Right cardiac atrium (tissue), 5 donors: ENCODE data around the gene TBKBP1. TPM values are rescaled to one million over a fixed set of nuclear protein-coding genes. Genes with fewer than 3 reads are reported as not detected.
A peak's percentile ranks its signal among the peaks of the same experiment; 100 is the strongest.

ENCODE experiments used
- ATAC-seq, 2 donors: fragments of 200-7000 bp; cut with Tn5 transposase; one replicate each; pipeline versions ENCODE4 v1.8.0 to v1.9.1; 2020; ENCODE audit warnings: moderate library complexity in 2 of 2, mild to moderate bottlenecking in 1 of 2
- DNase-seq, 3 donors: peaks; one replicate each; pipeline ENCODE4 v3.0.0-alpha.2; 2020
- H3K27ac ChIP-seq: one replicate; pipeline ENCODE4 v1.5.1; 2013; ENCODE audit warnings: mild to moderate bottlenecking, low read length, control low read depth, moderate library complexity
- H3K27me3 ChIP-seq: one replicate; pipeline ENCODE4 v1.6.1; 2013; ENCODE audit not compliant: control insufficient read depth, insufficient read depth
- H3K4me1 ChIP-seq: one replicate; pipeline ENCODE4 v1.6.1; 2013; ENCODE audit warnings: low read length; ENCODE audit not compliant: control insufficient read depth, insufficient read depth
- H3K4me3 ChIP-seq: one replicate; pipeline ENCODE4 v1.5.1; 2013; ENCODE audit warnings: low read length, control low read depth
- H3K9me3 ChIP-seq: one replicate; pipeline ENCODE4 v1.6.1; 2013; ENCODE audit warnings: low read length; ENCODE audit not compliant: control insufficient read depth
- WGBS: extraction: QIAGEN DNeasy Blood & Tissue Kit; methylation state at CpG from one replicate; pipeline ENCODE4 v1.1.7; 2013; 5-methylcytosine and 5-hydroxymethylcytosine counted together
- intact Hi-C, 4 donors: fragments of 100-400 bp; cut with DNase I; formaldehyde crosslinking; loops; one replicate each; pipeline versions ENCODE4 v1.11.0 to v1.14.0; 2022 to 2023
- polyA plus RNA-seq: library from polyadenylated mRNA; stranded (reverse); fragments of 200-250 nt; gene quantifications from one replicate; pipeline ENCODE4 v1.2.3, GENCODE V29; 2013
- total RNA-seq, 4 donors: library from RNA; stranded (reverse); fragmentation: NEBNext Ultra II Directional; extraction: Animal tissue kit (Norgen Biotek cat#: 25700); gene quantifications; one replicate each; pipeline ENCODE4 v1.2.1, GENCODE V29; 2021
- donor health status: healthy with polysubstance abuse.
- donor health status: DM: no; HTN: yes; CAD: no.
- donor health status: DM: no; HTN: no; CAD: no.
- donor health status: DM: no; HTN: yes; CAD: no; lungs with severe emphysema.
- donor health status: DM: yes; HTN: yes; CAD: no.

Gene TBKBP1
- total and polyA plus RNA-seq, 5 donors, result 17.5 to 27.0 (median 21.5) TPM

GRCh38 chr17:47700471-47701449 is 6.8 kb downstream of the TBKBP1 start:
- H3K9me3 ChIP-seq, result no peaks in the 10 kb centered on the region
- H3K27me3 ChIP-seq, result no peaks in the 10 kb centered on the region
- no peak overlapping the region for H3K27ac ChIP-seq
- intact Hi-C loops, result loop anchor here in 1 of 4 donors (10.0 kb wide), 1 partner anchor 94 kb away; no protein-coding TSS in a partner anchor
- no peak for DNase-seq
- no peak overlapping the region for H3K4me3 ChIP-seq
- no peaks in the 10 kb centered on the region for H3K4me1 ChIP-seq
- ATAC-seq, result no peak
- 86% methylated on average over 13 of the region's 13 CpGs for WGBS

- intact Hi-C loops, result loop anchor here in 1 of 4 donors (10.0 kb wide), 1 partner anchor 93 kb away; no protein-coding TSS in a partner anchor
- DNase-seq (peak in 2 of 3 donors; percentile 49 to 70), ATAC-seq (peak; percentile 10 to 18)
- WGBS, result 82% methylated on average over 4 of the region's 4 CpGs
- Histone ChIP-seq H3K4me3 (no peak overlapping the region), H3K9me3 (no peaks in the 10 kb centered on the region), H3K27me3 (no peaks in the 10 kb centered on the region), H3K27ac (no peak overlapping the region), H3K4me1 (peaks cover 5% of the 10 kb centered on the region)
Observed at GRCh38 chr17:47701608-47702007, 7.6 kb downstream of the TBKBP1 start.

DNA sequence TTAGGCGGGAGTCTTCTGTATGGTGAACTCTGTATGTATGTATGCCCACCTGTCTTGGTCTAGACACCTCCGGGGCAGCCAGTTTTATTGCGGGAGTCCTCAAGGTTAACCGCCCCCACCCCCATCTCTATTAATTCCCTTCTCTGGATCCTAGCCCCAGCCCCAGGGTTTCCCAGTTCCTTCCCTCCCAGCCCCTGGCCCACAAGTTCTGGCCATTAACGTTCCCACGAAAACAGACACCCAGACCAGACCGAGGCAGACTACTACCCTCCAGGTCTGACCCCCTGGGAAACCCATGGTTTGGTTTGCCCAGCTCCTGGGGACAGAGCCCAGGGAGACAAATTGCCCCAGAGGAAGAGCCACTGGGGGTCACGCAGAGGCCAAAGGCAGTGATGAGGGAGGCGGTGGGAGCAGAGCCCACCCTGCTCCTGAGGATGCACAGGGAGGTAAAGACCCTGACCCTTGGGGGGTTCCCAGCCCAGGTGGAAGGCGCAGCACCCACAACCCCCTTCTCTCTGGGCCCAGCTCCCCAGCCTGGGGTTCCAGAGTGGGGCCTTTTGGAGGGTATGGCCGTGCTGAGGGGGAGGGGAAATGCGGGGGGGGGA is 8.5 kb downstream of the TBKBP1 start:
- no peak overlapping the region for H3K27ac ChIP-seq
- intact Hi-C loops, result loop anchor here in 1 of 4 donors (10.0 kb wide), 1 partner anchor 92 kb away; no protein-coding TSS in a partner anchor
- no peaks in the 10 kb centered on the region for H3K27me3 ChIP-seq
- 82% methylated on average over 12 of the region's 12 CpGs for WGBS
- peaks cover 12% of the 10 kb centered on the region for H3K4me1 ChIP-seq
- no peaks in the 10 kb centered on the region for H3K9me3 ChIP-seq
- DNase-seq (no peak), ATAC-seq (no peak)
- H3K4me3 ChIP-seq, result no peak overlapping the region

DNA sequence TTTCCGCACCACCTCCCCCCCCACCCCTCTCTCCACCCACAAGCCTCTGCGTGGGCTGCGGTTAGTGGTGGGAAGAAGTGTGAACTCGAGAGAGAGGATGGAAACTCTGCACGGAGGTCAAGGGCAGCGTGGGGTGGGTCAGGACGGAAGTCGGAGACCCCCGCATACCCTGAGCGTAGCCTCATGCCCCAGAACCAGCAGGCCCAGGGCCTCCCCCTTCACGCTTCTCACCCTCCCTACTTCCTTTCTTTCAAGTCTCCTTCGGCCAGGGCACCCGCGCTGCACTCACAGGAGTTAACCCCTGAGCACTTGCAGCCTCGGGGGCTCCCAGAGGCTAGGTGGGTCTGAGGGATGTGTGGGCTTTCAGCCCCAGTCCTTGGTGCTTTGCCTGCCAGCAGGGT is 9.2 kb downstream of the TBKBP1 start:
- intact Hi-C loops, result loop anchor here in 1 of 4 donors (10.0 kb wide), 1 partner anchor 92 kb away; no protein-coding TSS in a partner anchor
- ATAC-seq (no peak), DNase-seq (peak in 1 of 3 donors; percentile 38)
- Histone ChIP-seq H3K4me3 (no peak overlapping the region), H3K9me3 (no peaks in the 10 kb centered on the region), H3K27me3 (no peaks in the 10 kb centered on the region), H3K4me1 (peaks cover 14% of the 10 kb centered on the region), H3K27ac (no peak overlapping the region)
- 64% methylated on average over 15 of the region's 15 CpGs for WGBS

GRCh38 chr17:47703671-47704070 is 9.7 kb downstream of the TBKBP1 start:
- Histone ChIP-seq H3K4me3 (no peak overlapping the region), H3K27ac (no peak overlapping the region), H3K9me3 (no peaks in the 10 kb centered on the region), H3K27me3 (no peaks in the 10 kb centered on the region), H3K4me1 (peaks cover 16% of the 10 kb centered on the region)
- intact Hi-C loops, result loop anchor here in 1 of 4 donors (10.0 kb wide), 1 partner anchor 91 kb away; no protein-coding TSS in a partner anchor
- WGBS, result 91% methylated on average over 5 of the region's 5 CpGs
- ATAC-seq, result no peak
- no peak for DNase-seq

GRCh38 chr17:47704116-47704515 is 10.2 kb downstream of the TBKBP1 start:
- no peak for DNase-seq
- H3K27ac ChIP-seq, result no peak overlapping the region

DNA sequence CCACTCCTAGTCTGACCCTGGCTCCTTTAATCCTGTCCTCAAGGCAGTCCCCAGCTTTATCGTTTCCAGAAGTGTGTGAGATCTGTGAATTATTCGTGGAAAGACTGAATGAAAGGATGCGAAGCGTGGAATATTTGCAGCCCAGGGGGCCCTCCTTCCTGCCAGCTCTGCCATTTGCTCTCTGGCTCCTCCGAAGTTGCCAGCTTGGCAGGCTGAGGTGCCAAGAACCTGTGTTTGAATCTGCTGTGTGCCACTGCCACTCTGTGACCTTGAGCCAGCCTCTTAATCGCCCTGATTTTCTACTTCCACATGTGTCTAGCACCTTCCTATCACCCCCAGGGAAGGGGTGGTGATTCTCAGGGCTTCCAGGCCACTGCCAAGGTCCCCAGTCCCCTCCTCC is 10.8 kb downstream of the TBKBP1 start:
- WGBS, result 60% methylated on average over 6 of the region's 6 CpGs
- Histone ChIP-seq H3K4me3 (no peak overlapping the region), H3K4me1 (peaks cover 16% of the 10 kb centered on the region), H3K27ac (no peak overlapping the region), H3K27me3 (no peaks in the 10 kb centered on the region), H3K9me3 (no peaks in the 10 kb centered on the region)
- ATAC-seq (no peak), DNase-seq (no peak)
- intact Hi-C loops, result loop anchor here in 1 of 4 donors (10.0 kb wide), 1 partner anchor 90 kb away; no protein-coding TSS in a partner anchor

More at GRCh38 chr17:47704116-47704515, 10.2 kb downstream of the TBKBP1 start:
- WGBS, result 54% methylated on average over 14 of the region's 14 CpGs
- H3K9me3 ChIP-seq, result no peaks in the 10 kb centered on the region
- ATAC-seq, result no peak
- intact Hi-C loops, result loop anchor here in 1 of 4 donors (10.0 kb wide), 1 partner anchor 91 kb away; no protein-coding TSS in a partner anchor
- H3K27me3 ChIP-seq, result no peaks in the 10 kb centered on the region
- H3K4me3 ChIP-seq, result no peak overlapping the region
- H3K4me1 ChIP-seq, result peaks cover 16% of the 10 kb centered on the region

DNA sequence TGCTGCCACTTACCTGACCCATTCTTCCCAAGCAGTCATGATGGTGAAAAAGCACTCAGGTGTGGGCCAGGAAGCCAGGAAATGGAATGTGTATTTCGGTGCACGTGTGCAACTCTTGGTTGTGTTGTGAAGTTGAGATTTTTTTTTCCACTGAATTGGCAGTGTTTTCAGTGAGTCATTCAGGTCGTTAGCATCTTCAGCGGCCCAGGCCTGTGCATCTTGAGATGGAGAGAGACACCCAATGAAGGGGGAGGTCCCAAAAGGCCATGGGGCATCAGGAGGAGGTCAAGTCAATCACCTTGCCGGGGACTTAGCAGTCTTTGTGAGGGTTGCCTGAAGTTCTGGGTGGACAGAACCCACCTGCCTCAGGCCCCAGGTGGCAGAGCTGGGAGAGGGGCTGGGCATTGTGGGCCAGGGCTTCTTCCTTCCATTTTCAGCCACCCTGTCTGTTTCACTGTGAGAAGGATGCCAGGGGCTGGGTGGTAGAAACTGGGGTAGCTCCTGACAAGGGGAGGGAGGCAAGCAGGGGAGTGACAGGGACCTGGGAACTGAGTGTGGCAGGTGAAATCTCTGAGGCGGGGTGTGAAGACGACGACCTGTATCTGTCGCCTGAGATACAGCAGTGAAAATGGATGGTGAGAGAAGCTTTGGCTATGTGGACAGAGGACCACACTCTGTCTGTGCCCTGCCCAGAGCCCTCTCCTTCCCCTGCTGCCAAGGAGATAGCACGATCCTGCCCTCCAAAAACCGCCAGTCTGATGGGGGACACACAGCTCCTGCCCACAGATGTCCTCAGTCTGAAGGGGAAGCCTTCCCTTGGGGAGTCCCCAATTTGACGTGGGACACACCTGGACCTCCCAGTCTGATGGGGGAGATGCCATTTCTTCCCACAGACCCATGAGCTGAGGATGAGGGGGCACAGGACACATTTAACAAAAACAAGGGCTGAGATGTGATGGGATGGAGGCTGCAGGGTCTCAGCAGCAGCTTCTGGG is 11.9 kb downstream of the TBKBP1 start:
- ATAC-seq (no peak), DNase-seq (no peak)
- no peaks in the 10 kb centered on the region for H3K9me3 ChIP-seq
- H3K4me1 ChIP-seq, result peaks cover 16% of the 10 kb centered on the region
- H3K27ac ChIP-seq, result no peak overlapping the region
- no peak overlapping the region for H3K4me3 ChIP-seq
- H3K27me3 ChIP-seq, result no peaks in the 10 kb centered on the region
- intact Hi-C loops, result loop anchor here in 1 of 4 donors (10.0 kb wide), 1 partner anchor 89 kb away; no protein-coding TSS in a partner anchor
- 61% methylated on average over 12 of the region's 12 CpGs for whole genome bisulfite sequencing

DNA sequence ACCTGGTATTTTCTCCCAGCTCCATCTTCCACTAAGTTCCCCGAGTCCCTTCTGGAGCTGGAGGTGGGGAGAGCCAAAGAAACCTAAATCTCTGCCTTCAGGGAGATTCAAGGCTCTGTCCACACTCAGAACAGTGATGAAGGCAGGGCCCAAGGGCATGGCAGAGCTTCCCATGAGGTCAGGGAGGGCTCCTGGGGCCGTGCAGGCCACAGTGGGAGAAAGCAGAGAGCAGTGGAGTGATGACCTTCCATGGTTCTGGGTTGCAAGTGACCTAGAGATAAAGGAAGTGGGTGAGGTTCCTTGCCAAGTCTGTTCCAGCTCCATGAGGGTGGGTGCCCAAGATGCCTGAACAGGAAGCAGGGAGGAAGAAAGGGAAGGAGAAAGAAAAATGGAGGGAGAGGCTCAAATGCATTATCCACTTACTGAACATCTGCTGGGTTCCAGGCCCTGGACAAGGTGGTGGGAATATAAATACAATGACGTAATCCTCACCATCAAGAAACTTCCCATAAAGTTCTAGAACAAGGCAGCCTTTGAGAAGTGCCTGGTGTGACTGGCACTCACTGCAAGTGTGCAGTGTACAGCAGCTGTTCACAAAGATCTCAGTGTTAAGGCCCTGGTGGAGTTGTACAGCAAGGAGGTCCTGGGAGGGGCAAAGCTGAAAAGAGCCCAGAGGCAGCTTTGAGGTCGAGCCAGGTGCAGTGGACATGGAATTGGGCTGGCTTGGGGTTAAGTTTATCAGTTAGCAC is 13.3 kb downstream of the TBKBP1 start:
- Histone ChIP-seq H3K9me3 (no peaks in the 10 kb centered on the region), H3K4me3 (no peak overlapping the region), H3K27me3 (no peaks in the 10 kb centered on the region), H3K4me1 (peaks cover 16% of the 10 kb centered on the region), H3K27ac (peak overlapping the region; percentile 49)
- DNase-seq (no peak), ATAC-seq (peak in 1 of 2 donors; percentile 10)
- 67% methylated on average over 4 of the region's 4 CpGs for WGBS
- intact Hi-C loops, result loop anchor here in 1 of 4 donors (10.0 kb wide), 1 partner anchor 88 kb away; no protein-coding TSS in a partner anchor
